OCI-LY3 (cell line): ENCODE measurements around the gene MACROD2.

Experiments
- H2AFZ ChIP-seq: fragments of 200-600, 300-600 bp; shearing (Covaris generic); 2 replicates; pipeline ENCODE4 v1.6.0; 2014; ENCODE audit warnings: antibody characterized with exemption, low read depth, low read length
- H3K27ac ChIP-seq: fragments of 200-600, 300-600 bp; sonication (generic); 2 replicates; pipeline ENCODE4 v1.5.1; 2014; ENCODE audit warnings: mild to moderate bottlenecking, low read length, moderate library complexity, mixed read lengths
- H3K27me3 ChIP-seq: fragments of 200-600, 300-600 bp; sonication (generic); 2 replicates; pipeline ENCODE4 v1.6.1; 2014; ENCODE audit warnings: low read depth, low read length, mixed read lengths
- H3K36me3 ChIP-seq: fragments of 200-600, 300-600 bp; sonication (generic); replicated peaks from 2 replicates; pipeline ENCODE3; 2014; ENCODE audit warnings: low read depth, low read length, mixed read lengths
- H3K4me1 ChIP-seq: fragments of 300-600, 200-600 bp; sonication (generic); 2 replicates; pipeline ENCODE4 v1.6.1; 2014; ENCODE audit warnings: low read length, mixed read lengths
- H3K4me2 ChIP-seq: fragments of 200-600, 300-600 bp; sonication (generic); 2 replicates; pipeline ENCODE4 v1.6.1; 2014; ENCODE audit warnings: low read length, mixed read lengths
- H3K4me3 ChIP-seq: fragments of 300-600, 200-600 bp; sonication (generic); 2 replicates; pipeline ENCODE4 v1.5.1; 2014; ENCODE audit warnings: antibody characterized with exemption, mild to moderate bottlenecking, low read length, moderate library complexity
- H3K79me2 ChIP-seq: fragments of 300-600, 200-600 bp; shearing (Covaris generic); 2 replicates; pipeline ENCODE4 v1.6.1; 2014; ENCODE audit warnings: mild to moderate bottlenecking, low read length, mixed read lengths
- H3K9ac ChIP-seq: fragments of 300-600, 200-600 bp; shearing (Covaris generic); 2 replicates; pipeline ENCODE4 v1.6.0; 2014; ENCODE audit warnings: mild to moderate bottlenecking, low read length, moderate library complexity
- H3K9me3 ChIP-seq: fragments of 200-600, 300-600 bp; shearing (Covaris generic); 2 replicates; pipeline ENCODE4 v1.6.1; 2014; ENCODE audit warnings: low read length, mixed read lengths; ENCODE audit not compliant: insufficient read depth
- H4K20me1 ChIP-seq: fragments of 200-600, 300-600 bp; sonication (generic); 2 replicates; pipeline ENCODE4 v1.6.1; 2016; ENCODE audit warnings: low read length, mixed read lengths; ENCODE audit not compliant: insufficient read depth
- CTCF ChIP-seq: fragments of 200-600, 300-600 bp; sonication (generic); IDR thresholded peaks from 2 replicates; pipeline ENCODE4 v1.5.1; 2014; ENCODE audit warnings: antibody characterized with exemption, low read length, low read depth
- EZH2phosphoT487 ChIP-seq: fragments of 200-600 bp; shearing (Covaris generic); IDR thresholded peaks from 2 replicates; pipeline ENCODE4 v1.6.1; 2018; ENCODE audit warnings: antibody characterized with exemption, mixed run types, low read depth

Gene MACROD2

GRCh38 chr20:15817351-15817750 lies 1822.0 kb downstream of the MACROD2 start:
- Histone ChIP-seq H3K9ac (no peak overlapping the region), H3K79me2 (no peaks in the 10 kb centered on the region), H2AFZ (no peak overlapping the region), H3K36me3 (no peaks in the 10 kb centered on the region), H3K4me1 (peaks cover 13% of the 10 kb centered on the region), H3K27ac (no peak overlapping the region), H3K4me3 (no peak overlapping the region), H3K4me2 (no peak overlapping the region), H4K20me1 (no peaks in the 10 kb centered on the region), H3K27me3 (no peaks in the 10 kb centered on the region), H3K9me3 (no peaks in the 10 kb centered on the region)
- TF ChIP-seq CTCF, result no peak
- TF ChIP-seq EZH2phosphoT487, result no peak

DNA sequence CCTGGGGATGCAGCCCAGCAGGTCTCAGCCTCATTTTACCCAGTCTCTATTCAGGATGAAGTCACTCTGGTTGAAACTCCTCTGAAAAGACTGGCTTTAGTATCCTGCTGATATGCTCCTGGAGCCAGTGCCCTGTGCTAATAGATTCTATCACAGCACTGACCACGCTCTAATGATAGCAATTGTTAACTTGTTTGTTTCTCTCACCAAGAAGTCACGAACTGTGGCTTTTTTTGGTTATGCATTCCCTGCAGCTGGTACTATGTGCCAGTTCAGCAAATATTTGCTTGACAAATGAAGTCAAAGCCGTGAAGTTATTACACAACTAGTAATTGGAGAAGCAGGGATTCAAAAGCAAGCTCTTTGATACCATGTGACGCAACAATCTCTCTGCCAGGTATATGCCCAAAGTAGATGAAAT lies 1823.3 kb downstream of the MACROD2 start:
- no peaks in the 10 kb centered on the region for H3K9me3 ChIP-seq
- no peak overlapping the region for H3K4me2 ChIP-seq
- no peaks in the 10 kb centered on the region for H3K36me3 ChIP-seq
- no peak overlapping the region for H3K4me3 ChIP-seq
- no peaks in the 10 kb centered on the region for H3K27me3 ChIP-seq
- no peaks in the 10 kb centered on the region for H3K79me2 ChIP-seq
- no peak overlapping the region for H2AFZ ChIP-seq
- H3K9ac ChIP-seq, result no peak overlapping the region
- H3K4me1 ChIP-seq, result peaks cover 13% of the 10 kb centered on the region
- H3K27ac ChIP-seq, result no peak overlapping the region
- TF ChIP-seq CTCF (no peak), EZH2phosphoT487 (no peak)
- no peaks in the 10 kb centered on the region for H4K20me1 ChIP-seq

DNA sequence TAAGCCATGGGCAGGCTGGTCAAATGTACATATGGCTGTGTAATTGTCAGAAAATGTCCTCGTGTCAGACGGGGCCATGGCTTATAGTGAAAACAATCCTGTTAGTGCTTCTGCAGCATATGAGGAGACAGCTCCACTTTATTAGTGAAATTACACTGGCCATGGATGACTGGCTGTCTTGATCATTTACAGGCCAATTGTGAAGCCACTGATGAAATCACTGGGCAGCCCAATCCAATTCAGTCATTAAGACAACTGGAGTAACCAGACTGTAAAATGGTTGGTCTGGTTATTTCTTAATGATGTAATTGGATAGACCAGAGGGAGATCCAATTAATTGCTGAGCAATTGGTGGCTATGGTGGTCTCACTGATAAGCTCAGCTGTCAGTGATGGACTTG lies 1828.4 kb downstream of the MACROD2 start:
- H3K9me3 ChIP-seq, result no peaks in the 10 kb centered on the region
- H3K79me2 ChIP-seq, result no peaks in the 10 kb centered on the region
- no peak overlapping the region for H2AFZ ChIP-seq
- H3K4me1 ChIP-seq, result peaks cover 8% of the 10 kb centered on the region
- H3K27me3 ChIP-seq, result no peaks in the 10 kb centered on the region; the same call in 1 of the 2 replicates
- no peak overlapping the region for H3K4me3 ChIP-seq
- H3K27ac ChIP-seq, result no peak overlapping the region
- H3K36me3 ChIP-seq, result no peaks in the 10 kb centered on the region
- H4K20me1 ChIP-seq, result no peaks in the 10 kb centered on the region
- no peak overlapping the region for H3K4me2 ChIP-seq
- TF ChIP-seq CTCF (no peak), EZH2phosphoT487 (no peak)
- H3K9ac ChIP-seq, result no peak overlapping the region

DNA sequence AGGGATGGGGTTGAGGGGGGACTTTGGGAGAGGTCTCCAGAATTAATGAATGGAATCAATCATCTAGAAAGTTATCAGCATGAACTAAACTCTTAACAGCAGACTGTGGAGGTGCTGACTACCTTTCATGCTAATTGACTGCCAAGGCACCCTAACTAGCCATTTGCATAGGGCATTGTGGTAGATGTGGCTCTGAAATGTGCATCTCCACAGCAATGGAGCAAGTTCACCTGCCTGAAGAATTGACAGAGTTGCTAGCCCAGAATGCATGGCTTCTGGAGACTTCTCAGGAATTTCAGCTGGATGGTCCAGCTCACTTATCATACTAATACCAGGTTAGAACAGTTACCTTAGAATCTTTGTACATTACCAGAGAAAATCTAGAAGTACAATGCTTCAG lies 1832.3 kb downstream of the MACROD2 start:
- no peak overlapping the region for H3K27ac ChIP-seq
- H3K79me2 ChIP-seq, result no peaks in the 10 kb centered on the region
- no peak overlapping the region for H3K9ac ChIP-seq
- no peak overlapping the region for H2AFZ ChIP-seq
- no peaks in the 10 kb centered on the region for H3K9me3 ChIP-seq
- H3K4me1 ChIP-seq, result no peaks in the 10 kb centered on the region
- H3K36me3 ChIP-seq, result no peaks in the 10 kb centered on the region
- H4K20me1 ChIP-seq, result no peaks in the 10 kb centered on the region
- H3K4me2 ChIP-seq, result no peak overlapping the region
- H3K27me3 ChIP-seq, result no peaks in the 10 kb centered on the region; the same call in 1 of the 2 replicates
- no peak overlapping the region for H3K4me3 ChIP-seq
- TF ChIP-seq EZH2phosphoT487 (no peak), CTCF (no peak)
